DOHH2 (cell line): ENCODE measurements around the gene EMC8.

Experiments
- EZH2phosphoT487 ChIP-seq: fragments of 200-600 bp; sonication (generic); IDR thresholded peaks from 2 replicates; pipeline ENCODE4 v1.6.1; 2017; ENCODE audit warnings: borderline replicate concordance, mild to moderate bottlenecking, antibody characterized with exemption, low read length, moderate library complexity, mixed read lengths
- TF ChIP-seq, protein P1 (sequence below): fragments of 200-600 bp; sonication (generic); IDR thresholded peaks from one replicate; pipeline ENCODE4 v1.5.1; 2014; ENCODE audit warnings: antibody characterized with exemption, mild to moderate bottlenecking, low read depth, low read length; ENCODE audit not compliant: poor library complexity, severe bottlenecking

DNA sequence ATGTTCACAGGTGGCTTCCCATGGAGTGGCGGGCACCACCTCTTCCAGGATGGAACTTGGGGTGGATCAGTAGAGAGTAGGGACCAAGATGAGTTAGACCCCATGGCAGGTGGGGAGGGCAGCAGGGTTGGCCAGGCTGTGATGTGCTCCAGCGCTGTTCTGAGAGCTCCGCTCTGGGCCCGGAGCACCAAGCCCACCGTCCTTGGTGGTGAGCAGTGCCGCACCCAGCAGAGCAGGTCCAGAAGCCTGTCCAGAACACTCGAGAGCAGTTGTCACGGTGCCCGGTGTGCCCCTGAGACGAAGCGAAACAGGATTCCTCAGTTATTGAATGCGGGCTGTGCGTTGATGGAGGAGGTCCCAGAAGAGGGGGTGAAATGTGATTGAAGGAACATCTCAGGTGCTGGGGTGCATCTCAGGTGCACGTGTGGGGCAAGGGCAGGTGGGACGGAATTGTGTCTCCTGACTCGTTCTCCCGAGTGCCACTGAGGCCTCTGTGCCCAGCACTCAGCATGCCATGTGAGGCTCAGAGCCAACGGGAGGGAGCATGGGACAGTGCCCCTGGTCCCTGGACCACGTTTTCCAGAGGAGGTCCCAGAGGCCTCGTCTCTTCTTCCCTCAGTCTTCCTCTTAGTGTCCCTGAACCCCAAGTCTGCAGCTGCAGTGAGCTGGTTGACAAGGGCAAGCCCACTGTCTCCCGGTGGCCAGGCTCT is 39.7 kb upstream of the EMC8 start:
- TF ChIP-seq, protein P1, sequence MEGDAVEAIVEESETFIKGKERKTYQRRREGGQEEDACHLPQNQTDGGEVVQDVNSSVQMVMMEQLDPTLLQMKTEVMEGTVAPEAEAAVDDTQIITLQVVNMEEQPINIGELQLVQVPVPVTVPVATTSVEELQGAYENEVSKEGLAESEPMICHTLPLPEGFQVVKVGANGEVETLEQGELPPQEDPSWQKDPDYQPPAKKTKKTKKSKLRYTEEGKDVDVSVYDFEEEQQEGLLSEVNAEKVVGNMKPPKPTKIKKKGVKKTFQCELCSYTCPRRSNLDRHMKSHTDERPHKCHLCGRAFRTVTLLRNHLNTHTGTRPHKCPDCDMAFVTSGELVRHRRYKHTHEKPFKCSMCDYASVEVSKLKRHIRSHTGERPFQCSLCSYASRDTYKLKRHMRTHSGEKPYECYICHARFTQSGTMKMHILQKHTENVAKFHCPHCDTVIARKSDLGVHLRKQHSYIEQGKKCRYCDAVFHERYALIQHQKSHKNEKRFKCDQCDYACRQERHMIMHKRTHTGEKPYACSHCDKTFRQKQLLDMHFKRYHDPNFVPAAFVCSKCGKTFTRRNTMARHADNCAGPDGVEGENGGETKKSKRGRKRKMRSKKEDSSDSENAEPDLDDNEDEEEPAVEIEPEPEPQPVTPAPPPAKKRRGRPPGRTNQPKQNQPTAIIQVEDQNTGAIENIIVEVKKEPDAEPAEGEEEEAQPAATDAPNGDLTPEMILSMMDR: no peak
- no peak for TF ChIP-seq EZH2phosphoT487
